Fibroblast of lung (primary cell): ENCODE results near the gene TCF12. TPM values are rescaled to one million over a fixed set of nuclear protein-coding genes. Genes with fewer than 3 reads are reported as not detected.

Source experiments
- DNase-seq, 2 donors: peaks; one replicate each; pipeline versions ENCODE4 v3.0.0 to v3.0.0-alpha.2; 2010; ENCODE audit warnings: low read depth in 2 of 2
- H2AFZ ChIP-seq: 2 replicates; pipeline ENCODE4 v1.5.1; 2012; ENCODE audit warnings: low read length, control low read depth, inconsistent platforms
- H3K27ac ChIP-seq: 2 replicates; pipeline ENCODE4 v1.5.1; 2011; ENCODE audit warnings: low read length, control low read depth; ENCODE audit not compliant: insufficient read depth
- H3K27me3 ChIP-seq: 2 replicates; pipeline ENCODE4 v1.5.1; 2011; ENCODE audit warnings: mild to moderate bottlenecking, low read length; ENCODE audit not compliant: control insufficient read depth, insufficient read depth
- H3K36me3 ChIP-seq: 2 replicates; pipeline ENCODE4 v1.5.1; 2011; ENCODE audit warnings: low read length; ENCODE audit not compliant: control insufficient read depth, insufficient read depth
- H3K4me1 ChIP-seq: 2 replicates; pipeline ENCODE4 v1.5.1; 2011; ENCODE audit warnings: low read length; ENCODE audit not compliant: control insufficient read depth, insufficient read depth; ENCODE audit errors: extremely low read depth
- H3K4me2 ChIP-seq: 2 replicates; pipeline ENCODE4 v1.5.1; 2011; ENCODE audit warnings: low read length, control low read depth; ENCODE audit not compliant: insufficient read depth; ENCODE audit errors: extremely low read depth
- H3K4me3 ChIP-seq, 4 experiments: fragments of 200-600 bp in 1 of 4; sonication (generic) in 1 of 4; replicated peaks in 1 of 4; 2 replicates each; pipeline ENCODE4 v1.5.1; 2011 to 2016; ENCODE audit warnings: low read length in 4 of 4, low read depth in 3 of 4, mild to moderate bottlenecking in 3 of 4, control low read depth in 2 of 4, inconsistent platforms in 1 of 4, mixed read lengths in 1 of 4; ENCODE audit not compliant: insufficient read depth in 1 of 4; ENCODE audit errors: control extremely low read depth in 1 of 4
- H3K79me2 ChIP-seq: 2 replicates; pipeline ENCODE4 v1.5.1; 2012; ENCODE audit warnings: mild to moderate bottlenecking, low read length, inconsistent platforms; ENCODE audit not compliant: control insufficient read depth, insufficient read depth
- H3K9ac ChIP-seq: 2 replicates; pipeline ENCODE4 v1.5.1; 2011; ENCODE audit warnings: mild to moderate bottlenecking, low read length, control low read depth; ENCODE audit not compliant: insufficient read depth
- H3K9me3 ChIP-seq: 2 replicates; pipeline ENCODE4 v1.5.1; 2012; ENCODE audit warnings: low read depth, low read length; ENCODE audit not compliant: control insufficient read depth, insufficient read depth
- H4K20me1 ChIP-seq: 2 replicates; pipeline ENCODE4 v1.5.1; 2011; ENCODE audit warnings: low read length; ENCODE audit not compliant: control insufficient read depth, insufficient read depth; ENCODE audit errors: extremely low read depth
- CTCF ChIP-seq, 2 donors: IDR thresholded peaks in 1 of 2; conservative IDR thresholded peaks in 1 of 2; 1 replicate in 1 of 2; 2 replicates in 1 of 2; pipeline ENCODE4 v1.5.1; 2011 to 2012; ENCODE audit warnings: low read length in 2 of 2, control low read depth in 1 of 2, inconsistent platforms in 1 of 2, low read depth in 1 of 2, mild to moderate bottlenecking in 1 of 2
- EZH2 ChIP-seq: IDR thresholded peaks from 2 replicates; pipeline ENCODE4 v1.5.1; 2012; ENCODE audit warnings: low read length, control low read depth, mild to moderate bottlenecking; ENCODE audit errors: missing control alignments
- polyA plus RNA-seq, 2 donors: library from polyadenylated mRNA; depleted of rRNA in 1 of 2; stranded (reverse) in 1 of 2; unstranded in 1 of 2; fragments of >200 nt; gene quantifications; 2 replicates each; pipeline ENCODE4 v1.2.1, GENCODE V29; 2011 to 2012; ENCODE audit warnings: missing spikeins in 1 of 2
- total RNA-seq: library from RNA; depleted of rRNA; stranded (reverse); fragments of >200 nt; gene quantifications from 2 replicates; pipeline ENCODE4 v1.2.1, GENCODE V29; 2014

The TCF12 gene
- total and polyA plus RNA-seq, 2 donors (not counting 1 experiment from before 2014, with no cell fraction given), result 105 to 232 TPM

GRCh38 chr15:56883088-56883487 lies 35.4 kb upstream of the TCF12 start:
- no peaks in the 10 kb centered on the region for H3K36me3 ChIP-seq
- DNase-seq, result no peak
- no peaks in the 10 kb centered on the region for H3K79me2 ChIP-seq
- H4K20me1 ChIP-seq, result no peaks in the 10 kb centered on the region
- no peak overlapping the region for H3K9ac ChIP-seq
- no peak overlapping the region for H2AFZ ChIP-seq
- peaks cover 9% of the 10 kb centered on the region for H3K4me1 ChIP-seq
- no peaks in the 10 kb centered on the region for H3K9me3 ChIP-seq
- H3K27ac ChIP-seq, result no peak overlapping the region
- no peaks in the 10 kb centered on the region for H3K27me3 ChIP-seq
- TF ChIP-seq EZH2, result no peak
- no peak for TF ChIP-seq CTCF (conservative IDR thresholded peaks at IDR 0.05 in 1 of 2, IDR thresholded peaks at IDR 0.05 in 1 of 2; ENCODE audit: low read depth in 1 of 2, low read length in 2 of 2)
- no peak overlapping the region for H3K4me2 ChIP-seq
- H3K4me3 ChIP-seq, result no peak overlapping the region

- Histone ChIP-seq H3K27me3 (no peaks in the 10 kb centered on the region), H3K27ac (peak overlapping the region; percentile 94), H3K9ac (peak overlapping the region; percentile 68), H3K36me3 (no peaks in the 10 kb centered on the region), H3K4me3 (peak overlapping the region; percentile 56 to 67 (median 62)), H4K20me1 (no peaks in the 10 kb centered on the region), H3K4me2 (peak overlapping the region; percentile 98), H2AFZ (peak overlapping the region; percentile 86), H3K9me3 (no peaks in the 10 kb centered on the region), H3K4me1 (peaks cover 9% of the 10 kb centered on the region), H3K79me2 (no peaks in the 10 kb centered on the region)
- no peak for TF ChIP-seq CTCF (conservative IDR thresholded peaks at IDR 0.05 in 1 of 2, IDR thresholded peaks at IDR 0.05 in 1 of 2; ENCODE audit: low read depth in 1 of 2, low read length in 2 of 2)
- TF ChIP-seq EZH2, result no peak
- DNase-seq, result no peak
These were observed 32.0 kb upstream of the TCF12 start for GRCh38 chr15:56886363-56886931.

DNA sequence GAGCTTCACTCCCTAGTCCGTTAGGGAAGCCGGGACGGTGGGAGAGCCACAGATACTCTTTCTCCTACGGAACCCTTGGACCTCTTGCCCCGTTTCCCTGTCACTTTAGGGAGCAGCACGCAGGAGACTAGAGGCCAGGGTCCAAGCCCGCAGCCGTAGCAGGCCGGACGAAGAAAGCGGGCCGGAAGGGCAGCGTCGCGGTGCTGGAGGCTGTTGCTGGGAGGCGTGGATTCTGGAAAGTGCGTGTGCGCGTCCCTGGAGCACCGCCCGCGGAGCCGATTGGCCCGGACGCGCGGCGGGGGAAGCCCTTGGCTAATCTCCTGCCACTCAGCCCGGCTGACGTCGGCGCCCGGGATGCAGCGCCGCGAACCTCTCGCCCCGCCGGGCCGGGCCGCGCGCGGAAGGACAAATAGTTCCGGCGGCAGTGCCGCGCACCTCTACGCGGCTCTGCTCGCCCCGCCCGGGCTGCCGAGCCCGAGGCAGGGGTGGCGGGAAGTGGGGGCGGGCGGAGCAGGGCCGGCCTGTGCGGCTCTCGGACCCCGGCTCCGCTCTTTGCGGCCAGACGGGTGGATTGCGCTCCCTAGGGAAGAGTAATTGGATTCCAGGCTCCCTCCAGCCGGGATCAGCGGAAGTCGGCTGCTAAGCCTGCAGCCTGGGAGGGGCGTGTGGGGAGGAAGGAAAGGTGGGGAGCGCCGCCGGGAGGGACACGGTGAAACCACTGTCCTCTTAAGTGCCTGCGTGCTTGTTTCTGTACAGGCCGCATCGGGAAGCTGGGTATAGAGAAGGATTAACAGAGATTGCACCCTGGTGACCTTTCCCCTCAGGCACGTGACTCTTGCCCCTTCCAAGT lies 31.3 kb upstream of the TCF12 start:
- H3K36me3 ChIP-seq, result no peaks in the 10 kb centered on the region
- H3K9ac ChIP-seq, result peak overlapping the region; percentile 84
- peak overlapping the region; percentile 92 for H2AFZ ChIP-seq
- peak in 1 of 2 donors; percentile 1 for TF ChIP-seq CTCF (conservative IDR thresholded peaks at IDR 0.05 in 1 of 2, IDR thresholded peaks at IDR 0.05 in 1 of 2; ENCODE audit: low read depth in 1 of 2, low read length in 2 of 2)
- TF ChIP-seq EZH2, result no peak
- H3K9me3 ChIP-seq, result no peaks in the 10 kb centered on the region
- H3K27ac ChIP-seq, result peak overlapping the region; percentile 94
- no peaks in the 10 kb centered on the region for H3K79me2 ChIP-seq
- peak overlapping the region; percentile 61 to 77 (median 65) for H3K4me3 ChIP-seq
- H3K27me3 ChIP-seq, result no peaks in the 10 kb centered on the region
- DNase-seq, result peak; percentile 97 to 98
- H4K20me1 ChIP-seq, result no peaks in the 10 kb centered on the region
- peak overlapping the region; percentile 98 for H3K4me2 ChIP-seq
- H3K4me1 ChIP-seq, result peaks cover 9% of the 10 kb centered on the region
